NCI-H187 (cell line): ENCODE data around the gene TMEM120B.
"Not testable (repeated sequence)": the region's sequence is repeated elsewhere in the genome, so short reads cannot be mapped to it uniquely, and the experiment has no call there.

Experiments
- DNase-seq, 2 experiments: peaks; one replicate each; lab custom pipeline; 2025; lab: John Stamatoyannopoulos, UW

TMEM120B gene

GRCh38 chr12:121709064-121709424 lies 3.5 kb upstream of the TMEM120B start:
- not testable (repeated sequence) for DNase-seq

- DNase-seq: no peak
Measured at GRCh38 chr12:121709478-121709961, 3.0 kb upstream of the TMEM120B start.

GRCh38 chr12:121711361-121712189 lies 977 bp upstream of the TMEM120B start:
- no peak for DNase-seq

GRCh38 chr12:121712190-121712460 lies 427 bp upstream of the TMEM120B start:
- DNase-seq: no peak

GRCh38 chr12:121713257-121713777 lies 765 bp downstream of the TMEM120B start:
- DNase-seq: no peak

GRCh38 chr12:121713793-121714192 lies 1.2 kb downstream of the TMEM120B start:
- no peak for DNase-seq

- not testable (repeated sequence) for DNase-seq
Measured at GRCh38 chr12:121715055-121715454, 2.5 kb downstream of the TMEM120B start.

- no peak for DNase-seq
Measured at GRCh38 chr12:121715862-121716435, 3.4 kb downstream of the TMEM120B start.

- no peak for DNase-seq
Measured at GRCh38 chr12:121717041-121717699, 4.6 kb downstream of the TMEM120B start.

- no peak for DNase-seq
Measured at GRCh38 chr12:121718653-121719239, 6.2 kb downstream of the TMEM120B start.

GRCh38 chr12:121719926-121720414 lies 7.4 kb downstream of the TMEM120B start:
- no peak for DNase-seq

GRCh38 chr12:121720762-121721161 lies 8.2 kb downstream of the TMEM120B start:
- DNase-seq: no peak

GRCh38 chr12:121722511-121722910 lies 10.0 kb downstream of the TMEM120B start:
- DNase-seq: no peak

- DNase-seq: no peak
Measured at GRCh38 chr12:121723200-121723599, 10.6 kb downstream of the TMEM120B start.

GRCh38 chr12:121724925-121725324 lies 12.4 kb downstream of the TMEM120B start:
- no peak for DNase-seq

GRCh38 chr12:121725423-121725822 lies 12.9 kb downstream of the TMEM120B start:
- DNase-seq: no peak

- DNase-seq: no peak
Measured at GRCh38 chr12:121729021-121729420, 16.5 kb downstream of the TMEM120B start.

GRCh38 chr12:121731473-121731872 lies 18.9 kb downstream of the TMEM120B start:
- no peak for DNase-seq

- no peak for DNase-seq
Measured at GRCh38 chr12:121733849-121734248, 21.3 kb downstream of the TMEM120B start.

- DNase-seq: no peak
Measured at GRCh38 chr12:121738340-121738858, 25.8 kb downstream of the TMEM120B start.

- DNase-seq: no peak
Measured at GRCh38 chr12:121740847-121741246, 28.3 kb downstream of the TMEM120B start.

- no peak for DNase-seq
Measured at GRCh38 chr12:121741743-121742142, 29.2 kb downstream of the TMEM120B start.
